WTC11 (cell line): ENCODE results near the gene NFIL3. TPM values are rescaled to one million over a fixed set of nuclear protein-coding genes. Genes with fewer than 3 reads are reported as not detected.

Experiments used
- ATAC-seq: fragments of 200-7000 bp; cut with Tn5 transposase; 2 replicates; pipeline ENCODE4 v1.10.0; 2021; ENCODE audit warnings: mild to moderate bottlenecking, moderate library complexity
- CTCF ChIA-PET: fragments of 300-600 bp; sonication (Branson Sonifier 250); formaldehyde crosslinking; loops from one replicate; lab custom pipeline; 2021; ENCODE audit warnings: antibody characterized with exemption; lab: Charles Lee
- POLR2A ChIA-PET: fragments of 350-600 bp; sonication (Branson Sonifier 250); formaldehyde crosslinking; loops from one replicate; lab custom pipeline; 2021; ENCODE audit warnings: antibody characterized with exemption; lab: Charles Lee
- DNase-seq: peaks from one replicate; pipeline ENCODE4 v3.0.0; 2021; ENCODE audit warnings: low spot score
- H3K27ac Mint-ChIP-seq: 2 replicates; pipeline ENCODE4 v1.8.0; 2021; ENCODE audit warnings: mixed read lengths
- H3K27me3 Mint-ChIP-seq: 2 replicates; pipeline ENCODE4 v1.8.0; 2021; ENCODE audit warnings: low read depth, mild to moderate bottlenecking, moderate library complexity, mixed read lengths
- H3K36me3 Mint-ChIP-seq: 2 replicates; pipeline ENCODE4 v1.8.0; 2021; ENCODE audit warnings: mixed read lengths
- H3K4me1 Mint-ChIP-seq: 2 replicates; pipeline ENCODE4 v1.8.0; 2022; ENCODE audit warnings: mixed read lengths
- H3K4me3 Mint-ChIP-seq: 2 replicates; pipeline ENCODE4 v1.8.0; 2021; ENCODE audit warnings: mild to moderate bottlenecking, moderate library complexity, mixed read lengths
- H3K9me3 Mint-ChIP-seq: 2 replicates; pipeline ENCODE4 v1.8.0; 2021; ENCODE audit warnings: mixed read lengths
- ATF1 ChIP-seq: sonication (generic); formaldehyde crosslinking; IDR thresholded peaks from 2 replicates; pipeline ENCODE4 v1.8.1; 2023; ENCODE audit warnings: mild to moderate bottlenecking, moderate library complexity, missing genetic modification reagents
- FOXK1 ChIP-seq: sonication (generic); formaldehyde crosslinking; IDR thresholded peaks from 2 replicates; pipeline ENCODE4 v1.8.0; 2022; ENCODE audit warnings: mild to moderate bottlenecking, moderate library complexity, missing genetic modification reagents
- JUN ChIP-seq: sonication (generic); formaldehyde crosslinking; IDR thresholded peaks from 2 replicates; pipeline ENCODE4 v1.8.0; 2023; ENCODE audit warnings: mild to moderate bottlenecking, missing genetic modification reagents
- KAT7 ChIP-seq: sonication (generic); formaldehyde crosslinking; IDR thresholded peaks from 2 replicates; pipeline ENCODE4 v1.8.1; 2023; ENCODE audit warnings: missing genetic modification reagents, mild to moderate bottlenecking, borderline replicate concordance
- MXD4 ChIP-seq: fragments of 250-450 bp; sonication (Bioruptor Pico); IDR thresholded peaks from 2 replicates; pipeline ENCODE4 v1.8.0; 2021; ENCODE audit warnings: mild to moderate bottlenecking, moderate library complexity, borderline replicate concordance
- MYBL2 ChIP-seq: sonication (generic); formaldehyde crosslinking; IDR thresholded peaks from 2 replicates; pipeline ENCODE4 v1.8.1; 2023; ENCODE audit warnings: mild to moderate bottlenecking, moderate library complexity, missing genetic modification reagents
- NR1H2 ChIP-seq: sonication (generic); formaldehyde crosslinking; IDR thresholded peaks from 2 replicates; pipeline ENCODE4 v1.9.0; 2021; ENCODE audit warnings: mild to moderate bottlenecking, moderate library complexity, missing genetic modification reagents
- NR2C2 ChIP-seq: sonication (generic); formaldehyde crosslinking; IDR thresholded peaks from 2 replicates; pipeline ENCODE4 v1.8.0; 2022; ENCODE audit warnings: mild to moderate bottlenecking, missing genetic modification reagents
- SMAD4 ChIP-seq: sonication (generic); formaldehyde crosslinking; IDR thresholded peaks from 2 replicates; pipeline ENCODE4 v1.8.0; 2022; ENCODE audit warnings: mild to moderate bottlenecking, missing genetic modification reagents
- SP1 ChIP-seq: sonication (generic); formaldehyde crosslinking; conservative IDR thresholded peaks from 2 replicates; pipeline ENCODE4 v1.8.1; 2022; ENCODE audit warnings: missing genetic modification reagents
- TEAD1 ChIP-seq: sonication (generic); formaldehyde crosslinking; IDR thresholded peaks from 2 replicates; pipeline ENCODE4 v1.8.0; 2022; ENCODE audit warnings: mild to moderate bottlenecking, missing genetic modification reagents
- ZNF317 ChIP-seq: sonication (generic); formaldehyde crosslinking; IDR thresholded peaks from 2 replicates; pipeline ENCODE4 v1.8.1; 2023; ENCODE audit warnings: low read depth, mild to moderate bottlenecking, moderate library complexity, missing genetic modification reagents, borderline replicate concordance
- ZNF423 ChIP-seq: fragments of 250-450 bp; sonication (Bioruptor Pico); IDR thresholded peaks from 2 replicates; pipeline ENCODE4 v2.1.2; 2022; ENCODE audit warnings: mild to moderate bottlenecking, moderate library complexity
- total RNA-seq: library from RNA; stranded (reverse); gene quantifications from 3 replicates; pipeline ENCODE4 v1.2.3, GENCODE V29; 2021
- TF ChIP-seq, protein P1 (sequence below): fragments of 250-450 bp; sonication (Bioruptor Pico); IDR thresholded peaks from 2 replicates; pipeline ENCODE4 v1.9.0; 2021; ENCODE audit warnings: mild to moderate bottlenecking
- TF ChIP-seq, protein P2 (sequence below): sonication (generic); formaldehyde crosslinking; IDR thresholded peaks from 2 replicates; pipeline ENCODE4 v1.8.0; 2023; ENCODE audit warnings: missing genetic modification reagents
- TF ChIP-seq, protein P3 (sequence below): sonication (generic); formaldehyde crosslinking; IDR thresholded peaks from 2 replicates; pipeline ENCODE4 v1.8.1; 2023; ENCODE audit warnings: mild to moderate bottlenecking, missing genetic modification reagents
- TF ChIP-seq, protein P4 (sequence below): sonication (generic); formaldehyde crosslinking; IDR thresholded peaks from 2 replicates; pipeline ENCODE4 v1.8.1; 2022; ENCODE audit warnings: missing genetic modification reagents, borderline replicate concordance
- TF ChIP-seq, protein P5 (sequence below): fragments of 250-450 bp; sonication (Bioruptor Pico); IDR thresholded peaks from 2 replicates; pipeline ENCODE4 v1.8.0; 2021; ENCODE audit warnings: mild to moderate bottlenecking

NFIL3 gene
- total RNA-seq, 1 experiment from 2014 or later, result 11.8 TPM

DNA sequence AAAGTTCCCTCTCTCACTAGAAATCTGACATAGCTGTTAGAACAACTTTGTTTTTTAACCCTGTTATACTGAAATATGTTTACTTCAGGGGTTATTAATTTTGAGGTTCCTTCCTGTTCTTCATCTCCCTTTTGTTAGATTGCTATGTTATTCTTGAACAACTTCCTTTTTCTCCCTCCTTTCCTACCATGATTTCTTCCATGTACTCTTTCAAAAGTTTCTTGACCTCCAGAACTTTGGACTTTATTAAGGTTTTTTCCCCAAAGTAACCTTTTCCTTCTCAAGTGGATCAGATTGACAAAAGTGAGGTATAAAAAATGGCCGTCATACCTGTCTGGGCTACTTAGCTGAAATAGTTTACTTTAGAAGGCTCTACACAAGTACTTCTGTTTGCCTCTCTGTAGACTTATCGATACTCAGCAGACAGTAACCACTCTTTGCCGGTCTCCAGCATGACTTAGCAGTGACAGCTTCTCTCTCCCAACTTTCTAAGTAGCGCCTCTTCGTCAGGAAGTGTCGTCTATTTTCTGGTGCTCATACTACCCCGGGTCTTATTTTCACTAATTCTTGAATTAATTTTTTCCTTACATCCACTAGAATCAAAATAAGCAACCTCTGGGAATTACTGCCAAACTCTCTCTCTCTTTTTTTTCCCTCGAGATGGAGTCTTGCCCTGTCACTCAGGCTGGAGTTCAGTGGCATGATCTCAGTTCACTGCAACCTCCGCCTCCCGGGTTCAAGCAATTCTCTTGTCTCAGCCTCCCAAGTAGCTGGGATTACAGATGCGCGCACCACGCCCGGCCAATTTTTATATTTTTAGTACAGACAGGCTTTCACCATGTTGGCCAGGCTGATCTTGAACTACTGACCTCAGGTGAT is 19.7 kb downstream of the NFIL3 start:
- H3K36me3 Mint-ChIP-seq, result peaks cover 10% of the 10 kb centered on the region
- ATAC-seq, result no peak
- POLR2A ChIA-PET, result no interaction called here
- TF ChIP-seq TEAD1 (CRISPR knock-in tag), result no peak
- TF ChIP-seq, protein P1, sequence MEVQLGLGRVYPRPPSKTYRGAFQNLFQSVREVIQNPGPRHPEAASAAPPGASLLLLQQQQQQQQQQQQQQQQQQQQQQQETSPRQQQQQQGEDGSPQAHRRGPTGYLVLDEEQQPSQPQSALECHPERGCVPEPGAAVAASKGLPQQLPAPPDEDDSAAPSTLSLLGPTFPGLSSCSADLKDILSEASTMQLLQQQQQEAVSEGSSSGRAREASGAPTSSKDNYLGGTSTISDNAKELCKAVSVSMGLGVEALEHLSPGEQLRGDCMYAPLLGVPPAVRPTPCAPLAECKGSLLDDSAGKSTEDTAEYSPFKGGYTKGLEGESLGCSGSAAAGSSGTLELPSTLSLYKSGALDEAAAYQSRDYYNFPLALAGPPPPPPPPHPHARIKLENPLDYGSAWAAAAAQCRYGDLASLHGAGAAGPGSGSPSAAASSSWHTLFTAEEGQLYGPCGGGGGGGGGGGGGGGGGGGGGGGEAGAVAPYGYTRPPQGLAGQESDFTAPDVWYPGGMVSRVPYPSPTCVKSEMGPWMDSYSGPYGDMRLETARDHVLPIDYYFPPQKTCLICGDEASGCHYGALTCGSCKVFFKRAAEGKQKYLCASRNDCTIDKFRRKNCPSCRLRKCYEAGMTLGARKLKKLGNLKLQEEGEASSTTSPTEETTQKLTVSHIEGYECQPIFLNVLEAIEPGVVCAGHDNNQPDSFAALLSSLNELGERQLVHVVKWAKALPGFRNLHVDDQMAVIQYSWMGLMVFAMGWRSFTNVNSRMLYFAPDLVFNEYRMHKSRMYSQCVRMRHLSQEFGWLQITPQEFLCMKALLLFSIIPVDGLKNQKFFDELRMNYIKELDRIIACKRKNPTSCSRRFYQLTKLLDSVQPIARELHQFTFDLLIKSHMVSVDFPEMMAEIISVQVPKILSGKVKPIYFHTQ (CRISPR knock-in tag), result no peak
- TF ChIP-seq, all 79 proteins: peak for 0
- peaks cover 2% of the 10 kb centered on the region; the same call in 1 of the 2 replicates for H3K27me3 Mint-ChIP-seq
- CTCF ChIA-PET, result no interaction called here
- no peaks in the 10 kb centered on the region for H3K9me3 Mint-ChIP-seq
- no peak overlapping the region for H3K27ac Mint-ChIP-seq
- no peak for DNase-seq
- no peak overlapping the region for H3K4me3 Mint-ChIP-seq
- no peaks in the 10 kb centered on the region; the same call in 1 of the 2 replicates for H3K4me1 Mint-ChIP-seq

DNA sequence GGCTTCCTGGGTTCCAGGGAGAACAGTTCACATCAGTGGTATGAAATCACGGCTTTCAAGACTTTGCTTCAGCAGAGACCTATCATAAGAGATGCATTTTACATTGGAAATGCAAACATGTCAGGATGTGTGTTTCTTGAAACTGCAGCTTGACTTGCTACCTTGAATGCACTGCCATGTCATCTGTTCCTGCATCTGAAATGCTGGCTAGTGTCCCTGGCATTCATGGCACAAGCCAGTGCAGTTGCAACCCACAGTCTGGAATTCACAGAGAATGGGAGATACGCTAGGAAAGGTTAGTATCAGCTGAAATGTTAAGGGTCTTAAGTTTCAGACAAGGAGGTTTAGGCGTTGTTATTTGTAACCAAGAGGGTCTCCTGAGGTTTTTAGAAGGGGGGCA is 24.7 kb downstream of the NFIL3 start:
- Mint-ChIP-seq H3K4me3 (no peak overlapping the region), H3K27me3 (peaks cover 3% of the 10 kb centered on the region; the same call in 1 of the 2 replicates), H3K36me3 (no peaks in the 10 kb centered on the region), H3K4me1 (no peaks in the 10 kb centered on the region), H3K27ac (no peak overlapping the region), H3K9me3 (no peaks in the 10 kb centered on the region)
- ATAC-seq (no peak), DNase-seq (no peak)
- CTCF ChIA-PET, result no interaction called here
- POLR2A ChIA-PET, result no interaction called here
- no peak for TF ChIP-seq ZNF317 (CRISPR knock-in tag)

DNA sequence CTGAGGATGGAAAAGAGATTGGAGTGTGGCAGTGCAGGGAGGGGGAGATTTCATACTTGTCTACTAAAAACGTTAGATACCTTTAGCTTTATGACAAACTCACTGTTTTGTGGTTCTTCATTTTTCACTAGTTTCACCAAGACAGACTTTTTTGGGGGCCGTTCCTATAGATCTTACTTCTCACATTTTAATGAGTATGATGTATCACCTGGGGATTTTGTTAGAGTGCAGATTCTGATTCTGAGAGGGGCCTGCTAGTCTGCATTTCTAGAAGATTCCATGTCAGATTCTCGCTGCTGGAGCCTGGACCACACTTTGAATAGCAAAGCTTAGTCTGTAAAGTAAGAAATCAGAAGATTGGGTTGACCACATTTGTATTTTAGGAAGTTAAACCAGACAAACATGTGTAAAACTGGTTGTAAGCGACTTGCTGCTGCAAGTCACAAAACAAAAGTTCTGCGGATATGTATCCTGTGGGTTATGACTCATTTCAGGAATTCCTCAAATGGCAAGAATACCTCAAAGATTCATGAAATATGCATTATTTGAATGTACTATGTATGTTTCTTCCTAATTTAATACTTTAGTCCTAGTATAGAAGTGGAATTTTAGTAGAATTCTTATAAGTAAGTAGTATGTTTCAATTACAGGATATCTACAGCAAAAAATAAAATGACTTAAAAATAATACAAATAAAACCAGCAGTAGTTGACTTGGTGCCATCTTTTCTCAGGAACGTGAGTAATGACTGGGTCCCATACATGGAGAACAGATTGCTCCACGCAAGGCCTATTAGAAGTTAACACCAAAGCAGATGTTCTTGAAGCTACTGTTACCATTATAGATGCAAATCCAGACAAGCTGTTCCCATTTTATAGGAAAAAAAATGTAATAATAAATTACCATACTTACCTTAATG is 27.8 kb downstream of the NFIL3 start:
- no peaks in the 10 kb centered on the region for H3K9me3 Mint-ChIP-seq
- TF ChIP-seq ZNF423 (CRISPR knock-in tag) (no peak), SMAD4 (no peak), JUN (CRISPR knock-in tag) (no peak), MXD4 (no peak), KAT7 (CRISPR knock-in tag) (no peak), NR2C2 (CRISPR knock-in tag) (no peak), NR1H2 (CRISPR knock-in tag) (no peak), MYBL2 (CRISPR knock-in tag) (no peak), SP1 (CRISPR knock-in tag) (no peak), ZNF317 (CRISPR knock-in tag) (no peak), ATF1 (no peak), FOXK1 (CRISPR knock-in tag) (no peak)
- TF ChIP-seq, protein P2, sequence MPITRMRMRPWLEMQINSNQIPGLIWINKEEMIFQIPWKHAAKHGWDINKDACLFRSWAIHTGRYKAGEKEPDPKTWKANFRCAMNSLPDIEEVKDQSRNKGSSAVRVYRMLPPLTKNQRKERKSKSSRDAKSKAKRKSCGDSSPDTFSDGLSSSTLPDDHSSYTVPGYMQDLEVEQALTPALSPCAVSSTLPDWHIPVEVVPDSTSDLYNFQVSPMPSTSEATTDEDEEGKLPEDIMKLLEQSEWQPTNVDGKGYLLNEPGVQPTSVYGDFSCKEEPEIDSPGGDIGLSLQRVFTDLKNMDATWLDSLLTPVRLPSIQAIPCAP (CRISPR knock-in tag), result no peak
- TF ChIP-seq, protein P3, sequence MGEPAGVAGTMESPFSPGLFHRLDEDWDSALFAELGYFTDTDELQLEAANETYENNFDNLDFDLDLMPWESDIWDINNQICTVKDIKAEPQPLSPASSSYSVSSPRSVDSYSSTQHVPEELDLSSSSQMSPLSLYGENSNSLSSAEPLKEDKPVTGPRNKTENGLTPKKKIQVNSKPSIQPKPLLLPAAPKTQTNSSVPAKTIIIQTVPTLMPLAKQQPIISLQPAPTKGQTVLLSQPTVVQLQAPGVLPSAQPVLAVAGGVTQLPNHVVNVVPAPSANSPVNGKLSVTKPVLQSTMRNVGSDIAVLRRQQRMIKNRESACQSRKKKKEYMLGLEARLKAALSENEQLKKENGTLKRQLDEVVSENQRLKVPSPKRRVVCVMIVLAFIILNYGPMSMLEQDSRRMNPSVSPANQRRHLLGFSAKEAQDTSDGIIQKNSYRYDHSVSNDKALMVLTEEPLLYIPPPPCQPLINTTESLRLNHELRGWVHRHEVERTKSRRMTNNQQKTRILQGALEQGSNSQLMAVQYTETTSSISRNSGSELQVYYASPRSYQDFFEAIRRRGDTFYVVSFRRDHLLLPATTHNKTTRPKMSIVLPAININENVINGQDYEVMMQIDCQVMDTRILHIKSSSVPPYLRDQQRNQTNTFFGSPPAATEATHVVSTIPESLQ, result no peak
- TF ChIP-seq, protein P4, sequence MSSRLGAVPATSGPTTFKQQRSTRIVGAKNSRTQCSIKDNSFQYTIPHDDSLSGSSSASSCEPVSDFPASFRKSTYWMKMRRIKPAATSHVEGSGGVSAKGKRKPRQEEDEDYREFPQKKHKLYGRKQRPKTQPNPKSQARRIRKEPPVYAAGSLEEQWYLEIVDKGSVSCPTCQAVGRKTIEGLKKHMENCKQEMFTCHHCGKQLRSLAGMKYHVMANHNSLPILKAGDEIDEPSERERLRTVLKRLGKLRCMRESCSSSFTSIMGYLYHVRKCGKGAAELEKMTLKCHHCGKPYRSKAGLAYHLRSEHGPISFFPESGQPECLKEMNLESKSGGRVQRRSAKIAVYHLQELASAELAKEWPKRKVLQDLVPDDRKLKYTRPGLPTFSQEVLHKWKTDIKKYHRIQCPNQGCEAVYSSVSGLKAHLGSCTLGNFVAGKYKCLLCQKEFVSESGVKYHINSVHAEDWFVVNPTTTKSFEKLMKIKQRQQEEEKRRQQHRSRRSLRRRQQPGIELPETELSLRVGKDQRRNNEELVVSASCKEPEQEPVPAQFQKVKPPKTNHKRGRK, result no peak
- TF ChIP-seq, protein P5, sequence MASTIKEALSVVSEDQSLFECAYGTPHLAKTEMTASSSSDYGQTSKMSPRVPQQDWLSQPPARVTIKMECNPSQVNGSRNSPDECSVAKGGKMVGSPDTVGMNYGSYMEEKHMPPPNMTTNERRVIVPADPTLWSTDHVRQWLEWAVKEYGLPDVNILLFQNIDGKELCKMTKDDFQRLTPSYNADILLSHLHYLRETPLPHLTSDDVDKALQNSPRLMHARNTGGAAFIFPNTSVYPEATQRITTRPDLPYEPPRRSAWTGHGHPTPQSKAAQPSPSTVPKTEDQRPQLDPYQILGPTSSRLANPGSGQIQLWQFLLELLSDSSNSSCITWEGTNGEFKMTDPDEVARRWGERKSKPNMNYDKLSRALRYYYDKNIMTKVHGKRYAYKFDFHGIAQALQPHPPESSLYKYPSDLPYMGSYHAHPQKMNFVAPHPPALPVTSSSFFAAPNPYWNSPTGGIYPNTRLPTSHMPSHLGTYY, result no peak
- TF ChIP-seq, all 79 proteins: peak for 0
- no peak for ATAC-seq
- no peaks in the 10 kb centered on the region for H3K36me3 Mint-ChIP-seq
- no peaks in the 10 kb centered on the region for H3K4me1 Mint-ChIP-seq
- DNase-seq, result no peak
- CTCF ChIA-PET, result no interaction called here
- H3K4me3 Mint-ChIP-seq, result no peak overlapping the region
- peaks cover 3% of the 10 kb centered on the region; the same call in 1 of the 2 replicates for H3K27me3 Mint-ChIP-seq
- no peak overlapping the region for H3K27ac Mint-ChIP-seq
- POLR2A ChIA-PET, result no interaction called here
